HepG2 (cell line): ENCODE measurements around the gene SOX5. TPM values are rescaled to one million over a fixed set of nuclear protein-coding genes. Genes with fewer than 3 reads are reported as not detected.

Experiments
- ATAC-seq: fragments of 200-7000 bp; cut with Tn5 transposase; 3 replicates; pipeline ENCODE4 v1.9.1; 2020; ENCODE audit warnings: mild to moderate bottlenecking, moderate library complexity
- BruUV-seq: library from RNA; stranded (reverse); fragments of 400-500 nt; replicated peaks from 2 replicates; lab custom pipeline; 2021; lab: Mats Ljungman, UMichigan
- CTCF ChIA-PET: fragments of 300-600 bp; formaldehyde crosslinking; extraction: SDS; loops from one replicate; lab custom pipeline; 2021; ENCODE audit warnings: low total read pairs, inconsistent platforms, low intra/inter-chr PET ratio; lab: Yijun Ruan, JAX
- POLR2A ChIA-PET: fragments of 350-600 bp; sonication (Branson Sonifier 250); formaldehyde crosslinking; loops from one replicate; lab custom pipeline; 2020; ENCODE audit warnings: antibody characterized with exemption, inconsistent platforms; lab: Yijun Ruan, JAX
- DNase-seq: peaks from one replicate; pipeline ENCODE4 v3.0.0-alpha.2; 2015; ENCODE audit warnings: low spot score
- FAIRE-seq: peaks from 3 replicates; lab custom pipeline; 2011; peaks lifted over from hg19 to GRCh38; lab: Jason Lieb, UNC
- H2AFZ ChIP-seq: one replicate; pipeline ENCODE4 v1.6.1; 2011; ENCODE audit warnings: low read length, inconsistent platforms
- H3K27ac ChIP-seq: fragments of 300-600 bp; 3 replicates; pipeline ENCODE4 v1.8.0; 2011; ENCODE audit warnings: mixed run types, mild to moderate bottlenecking, mixed read lengths, low read length, inconsistent platforms; ENCODE audit not compliant: insufficient read depth; ENCODE audit errors: extremely low read length
- H3K27me3 ChIP-seq, 2 experiments: fragments of 200-600 bp in 1 of 2; 2 replicates in 1 of 2; 3 replicates in 1 of 2; pipeline versions ENCODE4 v1.6.0 to v1.8.0; 2011; ENCODE audit warnings: low read length in 2 of 2, mild to moderate bottlenecking in 2 of 2, moderate library complexity in 2 of 2, inconsistent platforms in 1 of 2; ENCODE audit not compliant: insufficient read depth in 2 of 2, control insufficient read depth in 1 of 2
- H3K36me3 ChIP-seq, 2 experiments: fragments of 200-600 bp in 1 of 2; replicated peaks in 1 of 2; 2 replicates in 1 of 2; 3 replicates in 1 of 2; pipeline versions ENCODE4 v1.5.1 to v1.8.0; 2011; ENCODE audit warnings: low read length in 2 of 2, inconsistent platforms in 1 of 2; ENCODE audit not compliant: insufficient read depth in 2 of 2, control insufficient read depth in 1 of 2
- H3K4me1 ChIP-seq: 2 replicates; pipeline ENCODE4 v1.5.1; 2012; ENCODE audit warnings: low read length, inconsistent platforms; ENCODE audit not compliant: insufficient read depth
- H3K4me2 ChIP-seq: 2 replicates; pipeline ENCODE4 v1.6.0; 2011; ENCODE audit warnings: low read depth, low read length, inconsistent platforms
- H3K4me3 ChIP-seq, 3 experiments: fragments of 200-600 bp in 1 of 3; sonication (generic), shearing (Covaris generic) in 1 of 3; replicated peaks in 1 of 3; 2 replicates each; pipeline ENCODE4 v1.5.1; 2011 to 2016; ENCODE audit warnings: low read length in 3 of 3, inconsistent platforms in 2 of 3, low read depth in 2 of 3, mild to moderate bottlenecking in 2 of 3, control low read depth in 1 of 3, mixed read lengths in 1 of 3; ENCODE audit not compliant: insufficient read depth in 1 of 3
- H3K79me2 ChIP-seq: one replicate; pipeline ENCODE4 v1.6.1; 2011; ENCODE audit warnings: low read length, inconsistent platforms; ENCODE audit not compliant: insufficient read depth
- H3K9ac ChIP-seq: 2 replicates; pipeline ENCODE4 v1.6.0; 2011; ENCODE audit warnings: mild to moderate bottlenecking, low read depth, low read length, inconsistent platforms; ENCODE audit not compliant: insufficient read depth
- H3K9me3 ChIP-seq: 2 replicates; pipeline ENCODE4 v1.5.1; 2012; ENCODE audit warnings: mild to moderate bottlenecking, low read length
- H4K20me1 ChIP-seq: 2 replicates; pipeline ENCODE4 v1.6.0; 2011; ENCODE audit warnings: inconsistent platforms, mild to moderate bottlenecking, low read length, moderate library complexity; ENCODE audit not compliant: insufficient read depth
- ATM ChIP-seq: fragments of 450-650 bp; IDR thresholded peaks from 2 replicates; pipeline ENCODE4 v1.7.1; 2017; ENCODE audit warnings: mild to moderate bottlenecking, borderline replicate concordance
- CEBPB ChIP-seq: IDR thresholded peaks from 2 replicates; pipeline ENCODE4 v1.6.1; 2011; ENCODE audit warnings: low read depth, low read length, improper control_type of control experiment, borderline replicate concordance
- MAFF ChIP-seq: IDR thresholded peaks from 2 replicates; pipeline ENCODE4 v1.6.1; 2011; ENCODE audit warnings: low read depth, low read length, improper control_type of control experiment
- MAFK ChIP-seq, 2 experiments: IDR thresholded peaks in 1 of 2; conservative IDR thresholded peaks in 1 of 2; 2 replicates each; pipeline ENCODE4 v1.6.1; 2011; ENCODE audit warnings: improper control_type of control experiment in 2 of 2, low read length in 2 of 2
- NR2F2 ChIP-seq: IDR thresholded peaks from 2 replicates; pipeline ENCODE4 v1.6.1; 2012; ENCODE audit warnings: low read depth, inconsistent platforms, borderline replicate concordance
- NR2F6 ChIP-seq, 2 experiments: IDR thresholded peaks; 2 replicates each; pipeline ENCODE4 v1.6.1; 2016; ENCODE audit warnings: antibody characterized with exemption in 1 of 2, mild to moderate bottlenecking in 1 of 2
- RFXANK ChIP-seq: IDR thresholded peaks from 2 replicates; pipeline ENCODE4 v1.6.1; 2016
- ZBTB21 ChIP-seq: sonication (generic); formaldehyde crosslinking; IDR thresholded peaks from 2 replicates; pipeline ENCODE4 v1.4.0; 2020; ENCODE audit warnings: missing genetic modification reagents
- WGBS: methylation state at CpG from one replicate; pipeline ENCODE4 v1.1.6; 2017; ENCODE audit warnings: low lambda C conversion rate; 5-methylcytosine and 5-hydroxymethylcytosine counted together
- in situ Hi-C: cut with HindIII; loops from 2 replicates; pipeline ENCODE4 v1.10.0; 2017; ENCODE audit warnings: low pct_unique_long_range_greater_than_20kb; ENCODE audit not compliant: extremely low pct_ligation_motif_present
- intact Hi-C: fragments of 100-400 bp; cut with micrococcal nuclease; formaldehyde crosslinking; loops from one replicate; pipeline ENCODE4 v1.10.0; 2022; ENCODE audit not compliant: unreplicated experiment
- polyA plus RNA-seq, 8 experiments: library from polyadenylated mRNA; depleted of rRNA in 3 of 8; stranded (reverse) in 7 of 8; unstranded in 1 of 8; fragments of >200 nt; fragmentation: Illumina TruSeq in 4 of 8; extraction: Trizol in 4 of 8; gene quantifications; 2 replicates each; pipeline versions ENCODE4 v1.2.1 to v1.2.3, GENCODE V29; 2011 to 2016; ENCODE audit warnings: low read depth in 4 of 8, missing spikeins in 1 of 8, mixed read lengths in 1 of 8; ENCODE audit not compliant: insufficient read depth in 1 of 8
- total RNA-seq, 5 experiments: library from RNA; depleted of rRNA; stranded (reverse); fragments of >200 nt; fragmentation: Illumina TruSeq; extraction: Trizol; gene quantifications; 2 replicates each; pipeline ENCODE4 v1.2.3, GENCODE V29; 2016; ENCODE audit warnings: low read depth in 1 of 5
- TF ChIP-seq, protein P1 (sequence below): sonication (generic); formaldehyde crosslinking; IDR thresholded peaks from 2 replicates; pipeline ENCODE4 v1.9.0; 2022; ENCODE audit warnings: missing genetic modification reagents, mild to moderate bottlenecking, borderline replicate concordance

SOX5 gene
- total and polyA plus RNA-seq, 2 of the 13 experiments (the other 11 are each of a cell fraction or from before 2014, with no cell fraction given), result 18.5 to 76.4 TPM

DNA sequence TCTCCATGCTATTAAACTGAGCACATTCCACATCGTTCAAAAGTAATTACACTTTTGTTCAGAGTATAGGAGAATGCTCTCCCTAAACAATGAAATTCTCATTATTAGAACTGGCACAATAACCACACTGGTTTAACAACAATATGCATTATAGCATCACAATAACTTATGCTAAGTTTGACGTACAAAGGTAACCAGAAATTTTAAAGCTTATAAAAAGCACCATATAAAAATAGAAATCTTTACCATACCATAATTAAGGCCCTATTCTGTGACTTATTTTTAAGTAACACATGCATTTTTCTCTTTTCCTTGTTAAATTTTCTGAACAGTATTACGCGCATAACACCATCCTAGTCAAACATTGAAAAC is 60.4 kb downstream of the SOX5 start:
- no peak overlapping the region for H3K27ac ChIP-seq
- H3K36me3 ChIP-seq, result peaks cover 6 to 23% of the 10 kb centered on the region in 2 experiments; a peak in 4 of 5 replicates
- no peak overlapping the region for H3K9ac ChIP-seq
- no peak overlapping the region for H3K4me3 ChIP-seq
- no TSS peak for BruUV-seq
- no peak overlapping the region for H2AFZ ChIP-seq
- no peak overlapping the region for H3K4me2 ChIP-seq
- FAIRE-seq, result no peak
- in situ Hi-C loops, result no loop called here
- intact Hi-C loops, result no loop called here
- POLR2A ChIA-PET, result no interaction called here
- CTCF ChIA-PET, result no interaction called here
- no peaks in the 10 kb centered on the region for H3K9me3 ChIP-seq
- TF ChIP-seq NR2F6 (IDR thresholded peaks at IDR 0.05) (no peak), NR2F6 (CRISPR knock-in tag; IDR thresholded peaks at IDR 0.05) (no peak)
- TF ChIP-seq, all 625 proteins: peak for 0
- no peaks in the 10 kb centered on the region; the same call in 1 of the 2 replicates for H3K4me1 ChIP-seq
- no peak for ATAC-seq
- H4K20me1 ChIP-seq, result no peaks in the 10 kb centered on the region
- WGBS, result 94% methylated on average over 4 of the region's 4 CpGs
- DNase-seq, result no peak
- peaks cover 12% of the 10 kb centered on the region for H3K79me2 ChIP-seq
- H3K27me3 ChIP-seq, result no peaks in the 10 kb centered on the region; a peak in 1 of 5 replicates

DNA sequence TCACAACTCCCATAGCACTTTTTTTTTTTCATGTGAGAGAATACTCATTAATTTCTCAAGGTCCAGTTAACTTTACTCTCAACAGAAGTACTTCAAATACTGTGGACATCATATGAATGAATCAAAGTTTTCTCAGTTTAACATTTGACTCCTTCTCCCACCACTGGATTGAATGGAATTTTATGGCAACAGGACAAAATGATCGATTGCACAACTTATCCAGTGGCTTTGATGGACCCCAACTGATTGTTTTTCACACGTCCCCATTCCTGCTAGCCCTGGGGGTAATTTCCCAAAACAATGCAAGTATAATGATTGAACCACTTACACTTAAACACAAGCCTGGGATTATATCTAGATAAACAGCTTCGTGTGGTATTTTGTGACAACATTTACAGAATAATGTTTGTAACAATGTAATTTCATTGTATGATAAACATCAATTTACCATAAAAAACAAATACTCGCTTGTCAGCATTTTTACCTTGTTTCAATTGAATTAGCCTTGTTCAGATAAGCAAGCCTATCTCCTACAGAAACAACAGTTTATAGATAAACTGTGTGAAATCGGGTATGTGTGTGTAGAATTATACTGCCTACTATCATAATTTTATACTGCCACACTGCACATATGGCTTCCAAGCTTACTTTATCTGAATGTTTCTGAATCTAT is 60.9 kb downstream of the SOX5 start:
- ATAC-seq (no peak), FAIRE-seq (no peak), DNase-seq (no peak)
- in situ Hi-C loops (no loop called here), intact Hi-C loops (no loop called here)
- Histone ChIP-seq H3K4me1 (no peaks in the 10 kb centered on the region; the same call in 1 of the 2 replicates), H3K9me3 (no peaks in the 10 kb centered on the region), H3K9ac (no peak overlapping the region), H3K36me3 (peaks cover 4 to 19% of the 10 kb centered on the region in 2 experiments; a peak in 4 of 5 replicates), H3K79me2 (peaks cover 16% of the 10 kb centered on the region), H3K4me2 (no peak overlapping the region), H3K27ac (no peak overlapping the region), H3K27me3 (no peaks in the 10 kb centered on the region; a peak in 1 of 5 replicates), H4K20me1 (no peaks in the 10 kb centered on the region), H3K4me3 (no peak overlapping the region), H2AFZ (no peak overlapping the region)
- WGBS, result 95% methylated on average over 5 of the region's 5 CpGs
- POLR2A ChIA-PET, result no interaction called here
- CTCF ChIA-PET, result no interaction called here
- peak; percentile 61 for TF ChIP-seq CEBPB
- no peak for TF ChIP-seq RFXANK (CRISPR knock-in tag)
- TF ChIP-seq ATM, result no peak
- no peak for TF ChIP-seq ZBTB21
- peak; percentile 70 to 83 for TF ChIP-seq MAFK (conservative IDR thresholded peaks at IDR 0.05 in 1 of 2, IDR thresholded peaks at IDR 0.05 in 1 of 2; ENCODE audit: low read length in 2 of 2)
- no peak for TF ChIP-seq NR2F2
- TF ChIP-seq, protein P1, sequence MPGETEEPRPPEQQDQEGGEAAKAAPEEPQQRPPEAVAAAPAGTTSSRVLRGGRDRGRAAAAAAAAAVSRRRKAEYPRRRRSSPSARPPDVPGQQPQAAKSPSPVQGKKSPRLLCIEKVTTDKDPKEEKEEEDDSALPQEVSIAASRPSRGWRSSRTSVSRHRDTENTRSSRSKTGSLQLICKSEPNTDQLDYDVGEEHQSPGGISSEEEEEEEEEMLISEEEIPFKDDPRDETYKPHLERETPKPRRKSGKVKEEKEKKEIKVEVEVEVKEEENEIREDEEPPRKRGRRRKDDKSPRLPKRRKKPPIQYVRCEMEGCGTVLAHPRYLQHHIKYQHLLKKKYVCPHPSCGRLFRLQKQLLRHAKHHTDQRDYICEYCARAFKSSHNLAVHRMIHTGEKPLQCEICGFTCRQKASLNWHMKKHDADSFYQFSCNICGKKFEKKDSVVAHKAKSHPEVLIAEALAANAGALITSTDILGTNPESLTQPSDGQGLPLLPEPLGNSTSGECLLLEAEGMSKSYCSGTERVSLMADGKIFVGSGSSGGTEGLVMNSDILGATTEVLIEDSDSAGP (CRISPR knock-in tag), result no peak
- TF ChIP-seq MAFF, result peak; percentile 74
- BruUV-seq, result no TSS peak
